ENCODE results near the gene TINCR. TPM values are rescaled to one million over a fixed set of nuclear protein-coding genes. Genes with fewer than 3 reads are reported as not detected.

The TINCR gene
- total RNA-seq, 1 experiment from 2014 or later, result 0.17 TPM

- no peaks in the 10 kb centered on the region for H3K9me3 ChIP-seq (ENCODE audit: control insufficient read depth, low read depth, low read length)
- no peak overlapping the region for H4K5ac ChIP-seq (ENCODE audit: insufficient read length, low read depth, low read length)
- no peak overlapping the region for H3K4me2 ChIP-seq (ENCODE audit: insufficient read depth, insufficient read length, low read length)
- TF ChIP-seq CTCF (conservative IDR thresholded peaks at IDR 0.05), result no peak
- H3K18ac ChIP-seq (ENCODE audit: insufficient read length, low read depth, low read length), result no peak overlapping the region
- no peak for DNase-seq
- H3K4ac ChIP-seq (ENCODE audit: low read depth, low read length), result no peak overlapping the region
- no peak overlapping the region for H2AK5ac ChIP-seq (ENCODE audit: insufficient read length, low read length)
- H2BK15ac ChIP-seq (ENCODE audit: low read depth, low read length), result no peak overlapping the region
- H3K79me2 ChIP-seq (ENCODE audit: insufficient read depth, low read length), result no peaks in the 10 kb centered on the region
- no peak overlapping the region for H3K27ac ChIP-seq (ENCODE audit: insufficient read length, low read depth, low read length)
- H2BK5ac ChIP-seq (ENCODE audit: insufficient read length, low read length), result no peak overlapping the region
- no peak overlapping the region for H3K14ac ChIP-seq (ENCODE audit: insufficient read depth, low read length)
- no peak overlapping the region for H3T11ph ChIP-seq (ENCODE audit: low read length)
- H3K23ac ChIP-seq (ENCODE audit: insufficient read length, low read depth, low read length), result no peak overlapping the region
- Mint-ChIP-seq H3K27ac (peak overlapping the region in 2 of 3 experiments; percentile 53 to 55; a peak in 3 of 7 replicates), H3K27me3 (ENCODE audit: low read depth) (no peaks in the 10 kb centered on the region), H3K4me1 (peaks cover 15 to 23% of the 10 kb centered on the region in 2 experiments), H3K9me3 (no peaks in the 10 kb centered on the region; a peak in 1 of 5 replicates), H3K4me3 (no peak overlapping the region; a peak in 1 of 5 replicates), H3K36me3 (ENCODE audit: insufficient read depth in 1 of 3, low read depth in 3 of 3) (peaks cover 32 to 63% (median 62%) of the 10 kb centered on the region in 3 experiments)
- H3K27me3 ChIP-seq (ENCODE audit: insufficient read depth, low read length), result no peaks in the 10 kb centered on the region
- H4K20me1 ChIP-seq (ENCODE audit: control insufficient read depth, insufficient read depth, insufficient read length), result no peaks in the 10 kb centered on the region
- no peaks in the 10 kb centered on the region for H3K79me1 ChIP-seq (ENCODE audit: insufficient read depth, low read depth, low read length, poor library complexity, severe bottlenecking)
- no peak overlapping the region for H2BK20ac ChIP-seq (ENCODE audit: low read depth, low read length, poor library complexity, severe bottlenecking)
- H2BK12ac ChIP-seq (ENCODE audit: insufficient read length, low read depth, low read length), result no peak overlapping the region
- H4K8ac ChIP-seq (replicated peaks; ENCODE audit: insufficient read length, low read depth, low read length), result no peak overlapping the region
- H4K91ac ChIP-seq (ENCODE audit: insufficient read length, low read depth, low read length), result no peak overlapping the region
- peaks cover 5% of the 10 kb centered on the region for H3K23me2 ChIP-seq (ENCODE audit: insufficient read length, low read depth, low read length, poor library complexity, severe bottlenecking)
- no CpG with 5 or more reads among the region's 10 CpGs for WGBS (ENCODE audit: extremely low coverage, insufficient read length, low lambda C conversion rate)
- no peak overlapping the region for H2AFZ ChIP-seq (ENCODE audit: low read length)
- no peak overlapping the region for H3K56ac ChIP-seq (ENCODE audit: insufficient read length, low read depth, low read length)
- no peaks in the 10 kb centered on the region; the same call in 1 of the 2 replicates for H3K4me1 ChIP-seq (ENCODE audit: insufficient read depth, low read length)
- H2BK120ac ChIP-seq (ENCODE audit: low read depth, low read length, poor library complexity, severe bottlenecking), result no peak overlapping the region
- H3K9ac ChIP-seq (ENCODE audit: extremely low read depth, insufficient read length, low read length), result no peak overlapping the region
Observed at GRCh38 chr19:5588441-5588840, 20.7 kb upstream of the TINCR start.
